GM21367 (cell line): Measurements from ENCODE around the gene OR13C9.
"Not testable (repeated sequence)": the region's sequence is repeated elsewhere in the genome, so short reads cannot be mapped to it uniquely, and the experiment has no call there.

Experiments used
- ATAC-seq: cut with Tn5 transposase; IDR thresholded peaks from one replicate; pipeline ENCODE4 v1.9.1; 2021; ENCODE audit not compliant: unreplicated experiment

The OR13C9 gene, protein sequence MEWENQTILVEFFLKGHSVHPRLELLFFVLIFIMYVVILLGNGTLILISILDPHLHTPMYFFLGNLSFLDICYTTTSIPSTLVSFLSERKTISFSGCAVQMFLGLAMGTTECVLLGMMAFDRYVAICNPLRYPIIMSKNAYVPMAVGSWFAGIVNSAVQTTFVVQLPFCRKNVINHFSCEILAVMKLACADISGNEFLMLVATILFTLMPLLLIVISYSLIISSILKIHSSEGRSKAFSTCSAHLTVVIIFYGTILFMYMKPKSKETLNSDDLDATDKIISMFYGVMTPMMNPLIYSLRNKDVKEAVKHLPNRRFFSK

GRCh38 chr9:104618104-104618503 lies at the start of gene OR13C9:
OR13C9 (minus strand) TSS chr9:104618204; CDS start chr9:104618204, 0 bp downstream.
- ATAC-seq, result no peak

GRCh38 chr9:104658496-104659195 lies 40.6 kb upstream of the OR13C9 start:
- ATAC-seq, result no peak

GRCh38 chr9:104635456-104635855 lies 17.5 kb upstream of the OR13C9 start:
- ATAC-seq, result no peak

DNA sequence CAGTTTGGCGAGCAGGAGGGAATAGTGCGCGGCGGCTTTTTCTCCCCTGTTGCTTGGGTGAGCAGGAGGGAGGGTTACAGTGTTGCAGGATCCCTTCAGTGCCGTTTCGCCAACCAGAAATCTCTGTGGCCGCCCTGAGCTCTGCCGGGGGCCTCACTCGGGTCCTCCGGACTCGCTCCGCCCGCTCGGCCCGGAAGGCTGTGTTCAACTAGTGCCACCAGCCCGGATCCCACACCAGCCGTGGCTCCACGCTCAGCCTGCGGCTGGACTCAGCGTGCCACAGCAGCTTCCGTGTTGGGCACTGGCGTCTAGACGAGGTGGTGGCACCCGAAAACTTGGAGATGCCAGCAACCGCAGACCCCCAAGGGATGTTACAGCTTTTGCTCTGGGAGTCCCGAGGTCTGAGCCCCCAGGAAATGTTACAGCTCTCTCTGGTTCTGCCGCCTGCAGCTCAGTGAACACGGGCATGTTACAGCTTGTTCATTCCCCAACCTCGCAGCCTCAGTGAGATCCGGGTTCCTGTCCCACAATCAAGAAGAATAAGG lies 16.0 kb upstream of the OR13C9 start:
- no peak for ATAC-seq

DNA sequence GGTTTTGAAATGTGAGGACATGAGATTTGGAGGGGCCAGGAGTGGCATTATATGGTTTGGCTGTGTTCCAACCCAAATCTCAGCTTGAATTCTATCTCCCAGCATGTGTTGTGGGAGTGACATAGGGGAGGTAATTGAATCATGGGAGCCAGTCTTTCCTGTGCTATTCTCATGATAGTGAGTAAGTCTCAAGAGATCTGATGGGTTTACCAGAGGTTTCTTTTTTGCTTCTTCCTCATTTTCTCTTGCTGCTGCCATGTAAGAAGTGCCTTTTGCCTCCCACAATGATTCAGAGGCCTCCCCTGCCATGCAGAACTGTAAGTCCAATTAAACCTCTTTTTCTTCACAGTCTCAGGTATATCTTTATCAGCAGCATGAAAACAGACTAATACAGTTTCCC lies 8.0 kb upstream of the OR13C9 start:
- not testable (repeated sequence) for ATAC-seq

DNA sequence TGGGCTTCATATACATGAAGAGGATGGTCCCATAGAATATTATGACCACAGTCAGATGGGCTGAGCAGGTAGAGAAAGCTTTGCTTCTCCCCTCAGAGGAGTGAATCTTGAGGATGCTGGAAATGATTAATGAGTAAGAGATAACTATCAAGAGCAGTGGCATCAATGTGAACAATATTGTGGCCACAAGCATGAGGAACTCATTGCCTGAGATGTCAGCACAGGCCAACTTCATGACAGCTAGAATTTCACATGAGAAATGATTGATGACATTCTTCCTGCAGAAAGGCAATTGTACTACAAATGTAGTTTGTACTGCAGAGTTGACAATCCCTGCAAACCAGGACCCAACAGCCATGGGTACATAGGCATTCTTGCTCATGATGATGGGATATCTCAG lies 586 bp downstream of the OR13C9 start:
- ATAC-seq, result no peak

GRCh38 chr9:104611213-104611612 lies 6.8 kb downstream of the OR13C9 start:
- ATAC-seq, result no peak

- no peak for ATAC-seq
Observed at GRCh38 chr9:104608336-104608735, 9.7 kb downstream of the OR13C9 start.

DNA sequence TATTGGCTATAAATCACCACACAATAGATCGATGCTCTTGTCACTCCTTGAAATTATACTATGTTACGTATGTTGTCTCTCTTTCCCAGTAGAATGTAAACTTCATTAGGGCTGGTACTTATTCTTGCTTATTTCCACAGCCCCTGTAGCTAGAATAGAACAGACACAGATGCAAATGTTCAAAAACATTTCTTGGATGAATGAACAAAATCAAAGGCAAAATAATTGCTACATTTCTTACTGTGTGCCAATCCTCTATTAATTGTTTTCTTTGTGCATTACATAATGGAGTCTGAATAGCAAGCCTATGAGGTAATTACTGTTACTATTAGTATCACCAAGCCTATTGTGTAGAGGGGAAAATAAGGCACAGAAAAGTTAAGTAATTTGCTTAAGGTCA lies 11.9 kb downstream of the OR13C9 start:
- ATAC-seq, result no peak

GRCh38 chr9:104605527-104605926 lies 12.5 kb downstream of the OR13C9 start, which contains the start of gene OR13C2:
OR13C2 (minus strand) TSS chr9:104605627; CDS start chr9:104605627, 0 bp downstream.
- not testable (repeated sequence) for ATAC-seq

- ATAC-seq, result no peak
Observed at GRCh38 chr9:104604801-104605200, 13.2 kb downstream of the OR13C9 start.

GRCh38 chr9:104599313-104599712 lies 18.7 kb downstream of the OR13C9 start, which contains the start of gene OR13C5:
OR13C5 (minus strand) TSS chr9:104599413; CDS start chr9:104599413, 0 bp downstream.
- ATAC-seq, result not testable (repeated sequence)

DNA sequence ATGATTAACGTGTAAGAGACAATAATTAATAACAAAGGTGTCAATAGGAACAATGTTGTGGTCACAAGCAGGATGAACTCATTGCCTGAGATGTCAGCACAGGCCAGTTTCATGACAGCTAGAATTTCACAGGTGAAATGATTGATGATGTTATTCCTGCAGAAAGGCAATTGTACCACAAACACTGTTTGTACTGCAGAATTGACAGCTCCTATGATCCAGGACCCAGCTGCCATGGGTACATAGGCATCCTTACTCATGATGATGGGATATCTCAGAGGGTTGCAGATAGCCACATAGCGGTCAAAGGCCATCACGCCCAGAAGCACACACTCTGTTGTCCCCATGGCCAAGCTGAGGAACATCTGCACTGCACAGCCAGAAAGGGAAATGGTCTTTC lies 19.3 kb downstream of the OR13C9 start:
- ATAC-seq, result not testable (repeated sequence)

DNA sequence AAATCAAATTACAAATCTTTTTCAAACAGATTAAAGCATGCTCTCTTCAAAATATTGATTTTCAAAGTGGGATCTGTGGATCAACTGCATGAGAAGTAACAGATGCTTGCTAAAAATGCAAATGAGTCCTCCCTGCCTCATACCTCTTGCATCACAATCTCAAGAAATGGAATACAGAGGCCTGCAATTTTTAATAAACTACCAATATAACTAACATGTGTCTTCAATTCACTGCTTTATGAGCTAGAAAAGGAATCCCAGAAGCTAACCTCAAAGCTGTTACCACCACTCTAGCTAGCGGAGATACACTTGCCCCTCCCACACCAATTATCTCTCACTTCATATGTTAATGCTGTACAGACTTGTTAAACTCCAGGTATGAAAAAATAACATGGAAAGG lies 28.4 kb downstream of the OR13C9 start:
- no peak for ATAC-seq

GRCh38 chr9:104586496-104587180 lies 31.4 kb downstream of the OR13C9 start:
- no peak for ATAC-seq

DNA sequence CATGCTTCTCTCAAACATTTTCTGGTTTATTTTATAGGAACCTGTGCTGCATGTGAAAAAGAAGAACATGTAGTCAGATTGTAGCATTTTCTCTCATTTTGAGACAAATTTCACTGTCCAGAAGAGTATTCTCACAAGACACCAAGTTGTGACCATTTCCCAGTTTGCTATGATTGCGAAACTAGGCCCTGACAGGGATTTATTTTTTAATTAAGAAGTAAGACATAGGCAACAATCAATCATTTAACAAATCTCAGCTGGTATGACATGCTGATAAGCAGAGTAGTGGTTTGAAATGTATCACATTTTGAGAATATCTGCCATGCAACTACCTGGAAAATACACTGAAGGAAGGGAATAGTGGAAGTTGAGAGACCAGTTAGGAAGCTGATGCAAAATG lies 37.4 kb downstream of the OR13C9 start:
- ATAC-seq, result no peak

DNA sequence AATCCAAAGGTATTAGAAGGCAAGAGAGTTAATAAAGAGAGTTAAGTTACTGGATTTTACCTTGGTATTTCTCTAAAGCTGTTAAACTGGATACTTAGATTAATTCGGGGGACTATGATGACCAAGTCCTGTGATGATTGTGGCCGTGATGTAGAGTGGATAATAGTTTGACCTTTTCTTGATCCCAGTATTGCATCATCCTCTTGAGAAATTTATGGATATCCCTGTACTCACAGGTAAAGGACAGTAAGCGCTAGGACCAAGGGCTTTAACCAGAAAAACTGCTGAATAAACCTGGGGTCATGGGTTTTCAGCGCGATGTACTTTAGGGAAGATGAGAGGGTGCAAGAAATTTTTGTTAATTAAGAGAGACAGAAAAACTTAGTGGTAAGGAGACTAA lies 40.7 kb downstream of the OR13C9 start:
- ATAC-seq, result no peak

DNA sequence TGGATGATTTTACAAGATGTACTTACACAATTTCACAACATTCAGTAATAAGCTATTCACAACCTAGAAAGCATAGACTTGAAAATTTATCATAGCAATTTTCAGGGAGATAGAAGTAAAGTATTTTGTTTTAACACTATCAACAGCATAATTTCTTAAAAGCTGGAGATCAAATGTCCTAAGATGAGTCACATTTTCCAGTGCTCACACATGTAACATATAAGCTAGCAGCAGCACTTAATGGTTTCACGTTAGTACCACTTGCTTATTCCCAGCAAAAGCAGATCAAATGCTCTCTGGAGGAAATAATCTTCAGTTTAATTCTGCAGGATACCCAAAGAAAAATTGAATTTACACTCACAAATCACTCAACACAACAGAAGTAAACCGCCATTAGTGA lies 42.5 kb downstream of the OR13C9 start:
- no peak for ATAC-seq

- no peak for ATAC-seq
Observed at GRCh38 chr9:104572612-104573011, 45.4 kb downstream of the OR13C9 start.

DNA sequence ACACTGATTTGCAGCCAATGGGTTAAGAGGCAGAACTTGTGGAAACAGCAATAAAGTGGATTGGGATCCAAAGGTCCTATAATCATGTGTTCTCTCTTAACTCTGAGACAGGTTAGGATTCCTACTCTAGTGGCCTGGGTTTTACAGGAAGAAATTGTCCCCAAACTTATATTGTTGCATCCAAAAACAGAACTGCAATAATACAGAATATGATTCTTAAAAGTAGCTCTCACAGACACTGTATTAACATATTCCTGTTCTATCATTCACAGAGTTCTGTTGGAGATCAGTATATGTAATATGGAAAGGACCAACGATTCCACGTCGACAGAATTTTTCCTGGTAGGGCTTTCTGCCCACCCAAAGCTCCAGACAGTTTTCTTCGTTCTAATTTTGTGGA lies 49.1 kb downstream of the OR13C9 start, which contains the start of gene OR13C8:
Gene OR13C8, plus strand, starts transcription at position 301 of the 400 bp plus-strand sequence. Its CDS starts 0 bp downstream, at position 301.
- ATAC-seq, result no peak
